Type B pancreatic cell (in vitro differentiated cells): ENCODE results near the gene ASF1A. TPM values are rescaled to one million over a fixed set of nuclear protein-coding genes. Genes with fewer than 3 reads are reported as not detected.

Source experiments
- DNase-seq: peaks from one replicate; pipeline ENCODE4 v3.0.0; 2021; ENCODE audit warnings: mixed read lengths; ENCODE audit not compliant: unreplicated experiment; ENCODE audit errors: extremely low spot score
- H3K27ac Mint-ChIP-seq: 2 replicates; pipeline ENCODE4 v1.8.0; 2021; ENCODE audit warnings: mild to moderate bottlenecking, mixed read lengths
- H3K27me3 Mint-ChIP-seq: 2 replicates; pipeline ENCODE4 v1.8.0; 2021; ENCODE audit warnings: mixed read lengths
- H3K36me3 Mint-ChIP-seq: 2 replicates; pipeline ENCODE4 v1.8.0; 2021; ENCODE audit warnings: mixed read lengths
- H3K4me1 Mint-ChIP-seq: one replicate; pipeline ENCODE4 v1.8.0; 2021; ENCODE audit warnings: mixed read lengths; ENCODE audit not compliant: unreplicated experiment
- H3K4me3 Mint-ChIP-seq: 2 replicates; pipeline ENCODE4 v1.8.0; 2021; ENCODE audit warnings: mild to moderate bottlenecking, mixed read lengths
- H3K9me3 Mint-ChIP-seq: 2 replicates; pipeline ENCODE4 v1.8.0; 2021; ENCODE audit warnings: mixed read lengths
- CTCF ChIP-seq: fragments of 200-600 bp; sonication (generic); conservative IDR thresholded peaks from 2 replicates; pipeline ENCODE4 v1.5.0; 2021; ENCODE audit warnings: antibody characterized with exemption, mild to moderate bottlenecking
- total RNA-seq: library from RNA; stranded (reverse); gene quantifications from 2 replicates; pipeline ENCODE4 v1.2.1, GENCODE V29; 2021; ENCODE audit warnings: low replicate concordance

Gene ASF1A
- total RNA-seq, 1 donor from 2014 or later, result 32.5 TPM

DNA sequence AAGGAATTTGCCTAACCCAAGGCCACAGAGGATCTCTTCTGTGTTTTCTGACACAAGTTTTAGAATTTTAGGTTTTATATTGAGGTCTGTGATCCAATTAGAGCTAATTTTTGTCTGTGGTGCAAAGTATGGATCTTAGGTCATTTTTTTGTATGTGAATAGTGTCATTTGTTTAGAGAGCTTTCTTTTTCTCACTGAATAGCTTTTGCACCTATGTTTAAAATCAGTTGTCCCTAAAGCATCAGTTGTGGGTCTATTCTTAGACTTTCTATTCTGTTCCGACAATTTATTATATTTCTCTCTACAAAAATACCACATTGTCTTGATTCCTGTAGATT is 41.3 kb downstream of the ASF1A start:
- no peaks in the 10 kb centered on the region for H3K27me3 Mint-ChIP-seq
- H3K4me3 Mint-ChIP-seq, result peak overlapping the region; percentile 91
- peaks cover 6% of the 10 kb centered on the region for H3K9me3 Mint-ChIP-seq
- DNase-seq, result no peak
- peaks cover 16% of the 10 kb centered on the region for H3K4me1 Mint-ChIP-seq
- TF ChIP-seq CTCF, result no peak
- peaks cover 28% of the 10 kb centered on the region for H3K36me3 Mint-ChIP-seq
- peak overlapping the region; percentile 89 for H3K27ac Mint-ChIP-seq

DNA sequence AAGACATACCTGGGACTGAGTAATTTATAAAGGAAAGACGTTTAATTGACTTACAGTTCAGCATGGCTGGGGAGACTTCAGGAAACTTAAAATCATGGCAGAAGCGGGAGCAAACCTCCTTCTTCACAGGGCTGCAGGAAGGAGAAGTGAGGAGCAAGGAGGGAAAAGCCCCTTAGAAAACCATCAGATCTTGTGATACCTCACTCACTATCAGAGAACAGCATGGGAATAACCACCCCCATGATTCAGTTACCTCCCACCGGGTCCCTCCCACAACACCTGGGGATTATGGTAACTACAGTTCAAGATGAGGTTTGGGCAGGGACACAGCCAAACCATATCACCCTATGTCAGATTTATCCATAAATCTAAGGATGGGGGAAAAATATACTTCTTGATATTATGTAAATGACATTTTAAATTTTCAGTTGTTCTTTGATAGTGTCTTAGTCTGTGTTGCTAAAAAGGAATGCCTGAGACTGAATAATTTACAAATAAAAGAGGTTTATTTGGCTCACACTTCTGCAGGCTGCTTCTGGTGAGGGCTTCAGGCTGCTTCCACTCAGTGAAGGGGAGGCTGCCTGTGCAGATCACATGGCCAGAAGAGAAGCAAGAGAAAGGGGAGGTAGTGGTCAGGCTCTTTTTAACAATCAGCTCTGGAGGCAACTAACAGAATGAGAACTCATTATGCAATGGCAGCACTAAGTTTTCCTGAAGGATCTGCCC is 42.2 kb downstream of the ASF1A start:
- H3K27ac Mint-ChIP-seq, result peak overlapping the region; percentile 89
- peaks cover 16% of the 10 kb centered on the region for H3K4me1 Mint-ChIP-seq
- no peaks in the 10 kb centered on the region for H3K27me3 Mint-ChIP-seq
- DNase-seq, result no peak
- peaks cover 22% of the 10 kb centered on the region for H3K36me3 Mint-ChIP-seq
- peak overlapping the region; percentile 91 for H3K4me3 Mint-ChIP-seq
- no peak for TF ChIP-seq CTCF
- peaks cover 6% of the 10 kb centered on the region for H3K9me3 Mint-ChIP-seq

DNA sequence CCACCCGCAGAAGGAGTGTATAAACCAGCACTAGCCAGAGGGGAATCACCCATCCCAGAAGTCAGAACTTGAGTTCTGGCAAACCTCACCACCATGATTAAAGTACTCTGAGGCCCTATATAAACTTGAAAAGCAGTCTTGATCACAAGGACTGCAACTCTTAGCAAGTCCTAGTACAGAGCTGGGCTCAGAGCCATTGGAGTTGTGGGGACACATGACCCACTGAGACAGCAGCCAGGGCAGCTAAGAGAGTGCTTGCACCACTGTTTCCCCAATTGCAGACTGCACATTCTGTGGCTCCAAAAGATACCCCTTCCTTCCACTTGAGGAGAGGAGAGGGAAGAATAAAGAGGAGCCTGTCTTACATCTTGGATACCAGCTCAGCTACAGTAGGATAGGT is 45.7 kb downstream of the ASF1A start:
- H3K27ac Mint-ChIP-seq, result no peak overlapping the region
- peaks cover 11% of the 10 kb centered on the region for H3K9me3 Mint-ChIP-seq
- TF ChIP-seq CTCF, result no peak
- H3K4me1 Mint-ChIP-seq, result peaks cover 5% of the 10 kb centered on the region
- H3K4me3 Mint-ChIP-seq, result no peak overlapping the region
- no peak for DNase-seq
- H3K27me3 Mint-ChIP-seq, result no peaks in the 10 kb centered on the region
- H3K36me3 Mint-ChIP-seq, result peaks cover 10% of the 10 kb centered on the region

GRCh38 chr6:118940770-118941169 is 46.8 kb downstream of the ASF1A start:
- peaks cover 18% of the 10 kb centered on the region for H3K9me3 Mint-ChIP-seq
- TF ChIP-seq CTCF, result no peak
- no peak overlapping the region for H3K27ac Mint-ChIP-seq
- peaks cover 10% of the 10 kb centered on the region for H3K36me3 Mint-ChIP-seq
- no peak for DNase-seq
- peaks cover 3% of the 10 kb centered on the region for H3K4me1 Mint-ChIP-seq
- H3K4me3 Mint-ChIP-seq, result no peak overlapping the region
- no peaks in the 10 kb centered on the region for H3K27me3 Mint-ChIP-seq

GRCh38 chr6:118945217-118945616 is 51.3 kb downstream of the ASF1A start:
- no peak for DNase-seq
- Mint-ChIP-seq H3K4me3 (no peak overlapping the region), H3K27ac (no peak overlapping the region), H3K27me3 (no peaks in the 10 kb centered on the region), H3K36me3 (peaks cover 7% of the 10 kb centered on the region), H3K9me3 (peaks cover 30% of the 10 kb centered on the region), H3K4me1 (no peaks in the 10 kb centered on the region)
- TF ChIP-seq CTCF, result no peak
